ENCODE results near the gene RAB22A. TPM values are rescaled to one million over a fixed set of nuclear protein-coding genes. Genes with fewer than 3 reads are reported as not detected.

The RAB22A gene
- total RNA-seq, 1 donor from 2014 or later = 9.5 TPM

DNA sequence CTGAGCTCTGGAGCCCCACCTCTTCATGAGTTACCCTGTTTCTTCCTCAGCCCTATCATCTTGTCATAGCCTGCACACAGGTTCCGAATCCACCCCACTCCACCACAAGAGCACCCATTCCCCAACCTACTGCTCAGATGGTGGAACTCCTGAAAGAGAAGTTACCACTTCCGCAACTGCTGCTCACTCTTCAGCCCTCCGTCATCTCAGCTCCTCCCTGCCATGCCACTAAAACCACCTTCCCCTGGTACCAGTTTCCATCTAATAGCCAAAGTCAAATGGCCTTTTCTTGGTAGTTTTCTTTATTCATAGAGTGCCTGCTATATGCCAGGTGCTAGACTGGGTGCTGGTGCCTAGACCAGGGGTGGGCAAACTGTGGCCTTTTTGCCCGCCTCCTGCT is 3.9 kb downstream of the RAB22A start:
- Mint-ChIP-seq H3K36me3 (ENCODE audit: unreplicated experiment) (peaks cover 12% of the 10 kb centered on the region), H3K27ac (ENCODE audit: unreplicated experiment) (no peak overlapping the region), H3K9me3 (ENCODE audit: unreplicated experiment) (peaks cover 7% of the 10 kb centered on the region), H3K27me3 (ENCODE audit: unreplicated experiment) (peaks cover 4% of the 10 kb centered on the region), H3K4me3 (ENCODE audit: unreplicated experiment) (no peak overlapping the region), H3K4me1 (ENCODE audit: low read depth, unreplicated experiment) (peaks cover 3% of the 10 kb centered on the region)
- no peak for DNase-seq
- TF ChIP-seq, protein P1, sequence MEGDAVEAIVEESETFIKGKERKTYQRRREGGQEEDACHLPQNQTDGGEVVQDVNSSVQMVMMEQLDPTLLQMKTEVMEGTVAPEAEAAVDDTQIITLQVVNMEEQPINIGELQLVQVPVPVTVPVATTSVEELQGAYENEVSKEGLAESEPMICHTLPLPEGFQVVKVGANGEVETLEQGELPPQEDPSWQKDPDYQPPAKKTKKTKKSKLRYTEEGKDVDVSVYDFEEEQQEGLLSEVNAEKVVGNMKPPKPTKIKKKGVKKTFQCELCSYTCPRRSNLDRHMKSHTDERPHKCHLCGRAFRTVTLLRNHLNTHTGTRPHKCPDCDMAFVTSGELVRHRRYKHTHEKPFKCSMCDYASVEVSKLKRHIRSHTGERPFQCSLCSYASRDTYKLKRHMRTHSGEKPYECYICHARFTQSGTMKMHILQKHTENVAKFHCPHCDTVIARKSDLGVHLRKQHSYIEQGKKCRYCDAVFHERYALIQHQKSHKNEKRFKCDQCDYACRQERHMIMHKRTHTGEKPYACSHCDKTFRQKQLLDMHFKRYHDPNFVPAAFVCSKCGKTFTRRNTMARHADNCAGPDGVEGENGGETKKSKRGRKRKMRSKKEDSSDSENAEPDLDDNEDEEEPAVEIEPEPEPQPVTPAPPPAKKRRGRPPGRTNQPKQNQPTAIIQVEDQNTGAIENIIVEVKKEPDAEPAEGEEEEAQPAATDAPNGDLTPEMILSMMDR (IDR thresholded peaks at IDR 0.05; ENCODE audit: partially characterized antibody, unreplicated experiment) = no peak

GRCh38 chr20:58321205-58321604 is 11.7 kb downstream of the RAB22A start:
- TF ChIP-seq, protein P1 (IDR thresholded peaks at IDR 0.05; ENCODE audit: partially characterized antibody, unreplicated experiment) = no peak
- Mint-ChIP-seq H3K27ac (ENCODE audit: unreplicated experiment) (no peak overlapping the region), H3K4me1 (ENCODE audit: low read depth, unreplicated experiment) (no peaks in the 10 kb centered on the region), H3K27me3 (ENCODE audit: unreplicated experiment) (no peaks in the 10 kb centered on the region), H3K36me3 (ENCODE audit: unreplicated experiment) (peaks cover 6% of the 10 kb centered on the region), H3K4me3 (ENCODE audit: unreplicated experiment) (no peak overlapping the region), H3K9me3 (ENCODE audit: unreplicated experiment) (peaks cover 3% of the 10 kb centered on the region)
- no peak for DNase-seq

DNA sequence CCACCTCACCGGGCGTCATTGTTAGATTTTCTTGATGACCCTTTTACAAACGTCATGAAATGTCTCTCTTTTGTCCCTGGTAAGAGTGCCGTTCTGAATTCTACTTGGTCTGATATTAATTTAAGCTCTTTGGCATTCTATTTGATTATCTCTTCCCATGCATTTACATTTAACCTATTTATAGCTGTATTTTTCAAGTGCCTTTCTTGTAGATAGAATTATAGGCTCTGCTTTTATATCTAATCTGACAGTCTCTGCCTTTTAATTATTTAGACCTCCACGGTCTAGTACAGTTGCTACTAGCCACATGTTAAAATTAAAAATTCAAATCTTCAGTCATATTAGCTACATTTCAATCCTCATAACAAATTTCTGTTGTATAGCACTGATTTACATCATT is 12.6 kb downstream of the RAB22A start:
- DNase-seq = no peak
- Mint-ChIP-seq H3K4me3 (ENCODE audit: unreplicated experiment) (no peak overlapping the region), H3K9me3 (ENCODE audit: unreplicated experiment) (peaks cover under 1% of the 10 kb centered on the region), H3K4me1 (ENCODE audit: low read depth, unreplicated experiment) (no peaks in the 10 kb centered on the region), H3K27me3 (ENCODE audit: unreplicated experiment) (no peaks in the 10 kb centered on the region), H3K27ac (ENCODE audit: unreplicated experiment) (no peak overlapping the region), H3K36me3 (ENCODE audit: unreplicated experiment) (peaks cover under 1% of the 10 kb centered on the region)
- TF ChIP-seq, protein P1 (IDR thresholded peaks at IDR 0.05; ENCODE audit: partially characterized antibody, unreplicated experiment) = no peak

- Mint-ChIP-seq H3K4me1 (ENCODE audit: low read depth, unreplicated experiment) (no peaks in the 10 kb centered on the region), H3K4me3 (ENCODE audit: unreplicated experiment) (no peak overlapping the region), H3K27me3 (ENCODE audit: unreplicated experiment) (no peaks in the 10 kb centered on the region), H3K27ac (ENCODE audit: unreplicated experiment) (no peak overlapping the region), H3K36me3 (ENCODE audit: unreplicated experiment) (no peaks in the 10 kb centered on the region), H3K9me3 (ENCODE audit: unreplicated experiment) (no peaks in the 10 kb centered on the region)
- TF ChIP-seq, protein P1 (IDR thresholded peaks at IDR 0.05; ENCODE audit: partially characterized antibody, unreplicated experiment) = no peak
- DNase-seq = no peak
Observed at GRCh38 chr20:58325912-58326311, 16.4 kb downstream of the RAB22A start.

DNA sequence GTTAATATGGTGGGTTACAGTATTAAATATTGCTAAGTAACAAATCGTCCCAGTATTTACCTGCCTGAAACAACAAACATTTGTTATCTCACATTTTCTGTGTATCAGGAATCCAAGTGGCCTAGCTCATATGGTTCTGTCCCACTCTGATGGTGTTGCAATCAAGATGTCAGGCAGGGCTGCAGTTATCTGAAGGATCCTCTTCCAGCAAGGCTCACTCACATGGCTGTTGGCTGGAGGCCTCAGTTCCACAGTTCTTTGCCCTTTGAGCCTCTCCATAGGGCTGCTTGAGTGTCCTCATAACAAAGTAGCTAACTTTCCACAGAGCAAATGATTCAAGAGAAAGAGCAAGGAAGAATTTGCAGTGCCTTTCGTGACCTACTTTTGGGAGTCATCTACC is 17.7 kb downstream of the RAB22A start:
- no peaks in the 10 kb centered on the region for H3K27me3 Mint-ChIP-seq (ENCODE audit: unreplicated experiment)
- DNase-seq = no peak
- TF ChIP-seq, protein P1 (IDR thresholded peaks at IDR 0.05; ENCODE audit: partially characterized antibody, unreplicated experiment) = no peak
- no peak overlapping the region for H3K4me3 Mint-ChIP-seq (ENCODE audit: unreplicated experiment)
- no peaks in the 10 kb centered on the region for H3K36me3 Mint-ChIP-seq (ENCODE audit: unreplicated experiment)
- no peaks in the 10 kb centered on the region for H3K9me3 Mint-ChIP-seq (ENCODE audit: unreplicated experiment)
- H3K27ac Mint-ChIP-seq (ENCODE audit: unreplicated experiment) = no peak overlapping the region
- no peaks in the 10 kb centered on the region for H3K4me1 Mint-ChIP-seq (ENCODE audit: low read depth, unreplicated experiment)

Measured in glutamatergic neuron (in vitro differentiated cells).